Ecto neural progenitor cell (in vitro differentiated cells): ENCODE data around the gene PSMA7.

Source experiments
- DNase-seq: peaks from one replicate; pipeline ENCODE4 v3.0.0-alpha.2; 2018; ENCODE audit warnings: low spot score

Gene PSMA7

DNA sequence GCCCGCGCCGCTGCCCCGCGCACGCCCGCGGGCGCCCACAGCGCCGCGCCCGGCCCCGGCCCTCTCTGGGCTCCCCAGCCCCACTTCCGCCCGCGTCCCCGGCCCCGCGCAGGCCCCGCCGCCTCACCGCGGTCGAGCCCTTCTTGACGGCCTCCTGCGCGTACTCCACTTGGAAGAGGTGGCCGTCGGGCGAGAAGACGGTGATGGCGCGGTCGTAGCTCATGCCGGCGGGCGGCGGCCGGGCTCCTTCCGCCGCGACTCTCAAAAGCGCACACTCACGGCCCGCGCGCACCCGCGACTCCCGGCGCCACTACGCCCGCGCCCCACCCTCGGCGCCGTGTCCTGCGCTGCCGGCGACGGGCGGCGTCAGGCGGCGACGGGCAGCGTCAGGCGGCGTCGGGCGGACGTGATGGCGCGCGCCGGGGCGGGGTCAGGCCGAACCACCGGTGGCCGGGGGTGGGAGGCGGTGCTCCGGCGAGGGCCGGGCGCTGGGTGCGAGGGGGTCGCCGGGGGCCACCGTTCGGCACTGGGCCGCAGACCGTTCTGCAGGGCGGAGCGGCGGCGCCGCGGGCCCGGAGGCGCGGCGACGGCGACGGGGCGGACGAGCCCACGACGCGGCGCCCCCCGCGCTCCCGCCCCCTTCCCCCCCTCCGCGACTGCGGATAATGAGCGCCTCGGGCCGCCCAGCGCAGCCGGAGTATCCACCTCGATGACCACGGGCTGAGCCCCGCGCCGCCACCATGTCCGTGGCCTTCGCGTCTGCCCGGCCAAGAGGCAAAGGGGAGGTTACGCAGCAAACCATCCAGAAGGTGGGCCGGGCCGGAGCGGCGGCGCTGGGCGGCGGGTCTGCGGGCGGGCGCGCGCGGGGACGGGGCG, at the start of gene PSMA7, which contains the start of gene SS18L1:
TSS of gene PSMA7 (minus strand) at position 314 of the 876 bp plus-strand sequence. CDS start at position 223, 91 bp downstream.
TSS of gene SS18L1 (plus strand) at position 689 of the 876 bp plus-strand sequence. CDS start at position 741, 52 bp downstream.
- DNase-seq, result peak; percentile 91

DNA sequence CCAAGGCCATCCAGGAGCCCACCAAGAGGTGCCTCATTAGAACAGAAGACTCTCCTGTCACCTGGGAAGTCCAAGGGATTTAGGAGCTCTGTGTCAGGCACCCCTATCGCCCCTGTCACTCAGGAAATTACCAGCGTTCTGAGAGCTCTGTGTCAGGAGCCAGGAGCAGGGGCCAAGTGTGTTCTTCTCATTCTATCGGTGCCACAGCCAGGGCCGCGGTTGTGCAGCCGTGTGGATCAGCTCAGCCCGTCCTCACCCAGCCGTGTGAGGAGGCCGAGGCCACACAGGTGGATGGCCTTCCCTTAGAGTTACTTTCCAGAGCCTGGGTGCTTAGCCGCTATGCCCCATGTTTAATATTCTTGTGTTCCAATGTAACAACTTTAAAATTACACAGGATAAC, 49.4 kb upstream of the PSMA7 start:
- DNase-seq, result no peak

GRCh38 chr20:62191781-62192559, 48.8 kb upstream of the PSMA7 start:
- DNase-seq, result no peak

DNA sequence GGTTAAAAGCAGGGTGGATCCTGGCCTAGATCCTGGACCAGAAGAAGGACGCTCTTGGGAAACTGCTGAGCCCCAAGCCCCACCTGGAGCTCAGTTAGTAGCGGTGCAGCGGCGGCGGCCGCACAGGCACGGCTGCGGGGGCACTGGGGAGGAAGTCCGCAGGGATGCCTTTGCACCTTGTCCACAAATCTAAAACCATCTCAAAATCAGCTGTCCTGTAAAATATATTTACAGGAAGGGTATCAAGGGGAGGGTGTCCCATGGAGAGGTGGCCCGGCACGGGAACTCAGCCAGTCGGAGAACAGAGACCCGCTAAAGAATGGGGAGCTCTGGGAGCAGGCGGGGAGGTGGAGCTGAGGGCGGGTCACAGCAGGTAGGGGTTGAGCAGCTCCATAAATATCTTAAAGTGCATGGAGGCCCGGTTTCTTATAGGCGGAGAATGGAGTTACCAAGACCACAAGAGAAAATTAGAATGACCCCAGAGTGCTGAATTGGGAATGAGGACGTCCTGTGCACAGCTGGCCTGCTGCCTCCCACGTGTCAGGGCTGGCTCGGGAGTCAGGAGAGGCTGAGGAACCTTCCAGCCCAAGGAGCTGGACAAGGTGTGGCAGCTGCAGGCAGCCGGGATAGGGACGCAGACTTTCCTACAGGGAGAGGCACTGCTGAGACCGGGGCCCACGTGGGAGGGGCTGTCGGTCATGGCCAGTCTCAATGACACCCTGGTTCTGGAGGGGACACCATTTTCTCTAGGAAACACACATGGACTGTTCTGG, 47.6 kb upstream of the PSMA7 start:
- no peak for DNase-seq

DNA sequence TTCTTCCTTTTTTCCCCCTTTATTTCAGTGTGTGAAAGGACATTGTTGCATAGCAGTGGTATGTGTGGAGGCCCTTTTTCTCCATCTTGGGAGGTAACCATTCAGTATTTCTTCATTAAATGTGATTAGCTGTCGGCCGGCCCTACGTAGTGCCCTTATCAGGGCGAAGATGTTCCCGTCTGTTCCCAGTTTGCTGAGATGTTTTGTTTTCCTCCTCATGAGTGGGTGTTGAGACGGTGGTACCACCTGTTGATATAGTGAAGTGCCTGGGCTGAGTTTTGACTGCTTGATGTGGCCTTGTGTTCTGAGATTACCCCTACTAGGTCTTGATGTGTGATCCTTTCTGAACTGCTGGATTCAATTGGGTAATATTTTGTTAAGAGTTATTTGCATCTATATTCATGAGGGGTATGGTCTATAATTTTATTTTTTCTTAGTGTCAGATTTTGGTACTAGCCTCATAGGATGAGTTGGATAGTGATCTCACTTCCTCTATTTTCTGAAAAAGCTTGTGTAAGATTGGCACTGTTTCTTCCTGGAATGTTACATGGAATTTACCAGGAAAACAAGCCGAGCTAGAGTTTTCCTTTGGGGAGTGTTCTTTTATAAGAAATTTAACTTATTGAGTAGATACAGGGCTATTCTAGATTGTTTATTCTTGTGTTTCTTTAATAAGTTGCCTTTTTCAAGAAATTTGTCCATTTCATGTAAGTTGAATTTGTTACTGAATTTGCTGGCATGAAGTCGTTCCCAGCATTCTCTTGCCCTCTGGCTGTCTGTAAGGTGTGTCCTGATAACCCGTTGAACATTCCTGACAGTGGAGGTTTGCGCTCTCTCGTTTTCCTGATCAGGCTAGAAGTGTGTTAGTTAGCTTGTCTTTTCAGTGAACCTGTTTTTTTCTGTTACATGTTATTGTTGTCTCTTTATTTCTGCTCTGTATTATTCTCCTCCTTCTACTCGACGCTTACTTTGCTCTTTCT, 44.0 kb upstream of the PSMA7 start:
- DNase-seq, result no peak

DNA sequence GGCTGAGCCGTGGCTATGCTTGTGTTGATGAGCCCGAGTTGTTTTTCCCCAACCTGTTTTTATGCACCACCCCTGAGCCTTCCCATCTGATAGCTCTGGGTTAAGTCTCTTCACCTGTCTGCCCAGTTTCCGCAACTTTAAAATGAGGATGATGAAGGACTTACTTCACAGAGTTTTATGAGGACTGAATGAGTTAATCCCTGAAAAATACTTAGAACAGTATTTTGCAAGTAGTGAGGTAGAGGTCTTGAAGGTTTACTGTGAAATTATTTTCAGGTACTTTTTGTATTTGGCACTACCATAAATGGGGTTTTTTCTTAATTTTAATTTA, 42.9 kb upstream of the PSMA7 start:
- DNase-seq, result no peak

- DNase-seq, result no peak
Observed at GRCh38 chr20:62183426-62184142, 40.4 kb upstream of the PSMA7 start.

- DNase-seq, result peak; percentile 96
Observed at GRCh38 chr20:62182469-62183425, 39.6 kb upstream of the PSMA7 start, which contains the start of gene MTG2. Gene MTG2, plus strand, starts transcription at chr20:62183028. Its CDS starts 10,393 bp downstream, at chr20:62193421.

DNA sequence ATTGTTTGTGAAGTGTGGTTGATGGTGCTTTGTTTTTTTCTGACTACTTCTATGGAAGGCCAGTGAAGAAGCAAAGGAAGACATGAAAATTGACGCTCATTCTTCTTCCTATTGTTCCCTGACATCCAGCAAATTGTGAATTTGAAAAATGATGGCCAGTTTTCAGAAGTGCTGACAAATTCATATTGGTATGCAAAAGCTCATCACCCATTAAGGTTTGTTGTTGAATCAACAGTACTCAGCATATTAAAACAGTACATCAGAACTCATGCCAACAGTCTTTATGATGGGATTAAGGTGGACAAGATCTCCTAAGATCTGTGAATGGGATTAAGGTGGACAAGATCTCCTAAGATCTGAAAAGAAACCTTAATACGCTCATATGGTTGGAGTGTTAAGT, 38.6 kb upstream of the PSMA7 start:
- no peak for DNase-seq

GRCh38 chr20:62179162-62179504, 35.9 kb upstream of the PSMA7 start:
- no peak for DNase-seq

- no peak for DNase-seq
Observed at GRCh38 chr20:62178316-62179161, 35.3 kb upstream of the PSMA7 start.

DNA sequence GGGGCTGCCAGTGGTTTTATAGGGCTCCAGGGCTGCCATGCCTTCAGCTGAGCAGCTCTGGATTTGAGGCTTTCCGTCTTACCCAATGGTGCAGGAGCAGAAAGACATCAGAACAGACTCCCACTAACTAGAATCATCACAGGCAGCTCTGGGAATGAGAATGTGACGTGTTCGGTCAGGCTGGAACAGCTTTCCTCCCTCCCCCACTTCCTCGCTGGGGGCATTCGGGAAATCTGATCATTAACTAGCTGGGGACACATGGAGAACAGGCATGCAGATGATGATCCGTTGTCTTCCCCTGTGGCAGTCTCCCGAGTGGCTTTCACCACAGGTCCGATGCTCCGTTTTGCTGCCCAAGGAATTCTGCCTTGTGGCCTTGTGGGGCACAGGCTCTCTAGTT, 34.1 kb upstream of the PSMA7 start:
- no peak for DNase-seq

- DNase-seq, result no peak
Observed at GRCh38 chr20:62176866-62177265, 33.7 kb upstream of the PSMA7 start.

DNA sequence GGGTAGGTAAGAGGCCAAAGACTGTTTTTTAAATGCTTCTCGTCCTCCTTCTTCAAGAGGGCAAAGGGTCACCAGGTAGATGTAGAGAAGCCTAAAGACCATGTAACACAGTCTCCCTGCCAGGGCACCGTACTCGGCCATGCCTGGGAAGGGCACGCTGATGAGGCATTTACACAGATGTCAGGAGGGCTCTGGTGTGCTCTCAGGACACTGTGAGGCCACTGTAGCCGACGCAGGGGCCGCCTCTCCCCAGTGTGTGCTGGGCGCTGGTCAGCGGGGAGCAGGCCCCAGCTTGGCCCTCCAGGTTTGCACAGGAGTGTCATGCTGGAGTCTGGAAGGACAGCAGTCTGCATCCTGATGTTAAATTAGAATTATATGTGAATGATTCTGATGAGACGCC, 32.5 kb upstream of the PSMA7 start:
- DNase-seq, result no peak

DNA sequence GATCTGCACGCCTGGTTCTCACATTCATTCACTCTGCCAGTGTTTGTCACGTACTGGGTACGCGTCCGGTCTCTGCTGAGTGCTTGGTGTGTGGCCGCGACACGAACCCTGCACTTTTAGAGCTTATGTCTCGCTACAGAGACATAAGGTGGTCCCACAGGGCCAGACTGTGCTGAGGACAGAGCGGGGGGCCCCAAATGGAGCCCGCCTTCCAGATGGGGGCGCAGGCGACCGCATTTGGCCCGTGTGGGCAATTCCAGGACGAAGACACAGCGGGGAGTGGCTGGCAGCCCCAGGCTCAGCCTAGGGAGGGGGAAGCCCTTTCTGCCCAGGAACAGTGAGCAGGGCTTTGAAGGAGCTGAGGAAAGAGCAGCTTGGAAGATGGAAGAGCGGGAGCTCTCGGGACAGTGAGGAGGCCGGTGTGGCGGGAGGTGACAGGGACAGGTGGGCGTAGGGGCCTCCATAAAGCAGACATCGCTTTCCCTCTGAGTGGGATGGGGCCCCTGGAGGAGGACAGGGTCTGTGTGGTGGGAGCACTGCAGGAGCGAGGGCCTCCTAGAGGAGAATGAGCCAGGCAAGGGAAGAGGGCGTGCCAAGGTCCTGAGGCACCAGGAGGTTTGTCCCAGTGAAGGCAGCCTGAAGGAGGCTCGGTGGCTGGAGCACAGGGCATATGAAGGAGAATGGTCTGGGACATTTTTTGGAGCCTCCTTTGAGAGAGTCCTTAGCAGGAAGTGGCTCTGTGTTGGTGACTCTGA, 31.9 kb upstream of the PSMA7 start:
- no peak for DNase-seq

DNA sequence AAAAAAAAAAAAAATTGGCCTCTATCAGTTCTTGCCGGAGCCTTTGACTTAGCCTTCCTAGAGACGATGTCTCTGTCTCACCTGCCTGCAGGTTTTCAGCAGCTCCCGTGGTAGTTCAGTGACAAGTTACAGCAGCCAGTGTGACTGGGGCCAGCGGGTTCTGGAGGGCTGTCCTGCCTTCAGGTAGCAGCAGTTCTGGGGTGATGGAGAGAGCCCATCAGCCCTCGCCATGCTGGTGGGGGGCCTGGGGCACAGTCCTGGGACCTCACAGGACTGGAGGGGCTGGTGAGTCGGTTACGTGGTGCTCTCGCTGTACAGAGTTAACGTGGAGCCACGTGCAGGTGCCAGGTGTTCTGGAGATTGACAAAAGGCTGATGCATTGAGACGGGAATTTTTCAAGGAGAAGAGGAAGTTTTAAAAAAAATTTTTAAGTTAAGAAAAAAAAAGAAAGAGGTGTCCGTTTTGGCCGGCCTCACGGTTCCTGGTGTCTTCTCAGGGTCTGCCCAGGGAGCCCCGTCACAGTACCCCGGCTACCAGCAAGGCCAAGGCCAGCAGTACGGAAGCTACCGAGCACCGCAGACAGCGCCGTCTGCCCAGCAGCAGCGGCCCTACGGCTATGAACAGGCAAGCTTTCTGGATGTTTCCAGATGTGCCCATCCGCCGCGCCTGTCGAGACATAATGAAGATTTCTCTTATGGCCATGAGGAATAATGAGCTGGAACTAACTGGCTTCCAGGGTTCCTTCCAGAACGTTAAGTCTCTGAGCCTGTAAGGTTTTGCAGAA, 31.0 kb upstream of the PSMA7 start:
- DNase-seq, result no peak

GRCh38 chr20:62172666-62173065, 29.5 kb upstream of the PSMA7 start:
- no peak for DNase-seq
